Measurements from ENCODE around the gene LNX2. TPM values are rescaled to one million over a fixed set of nuclear protein-coding genes. Genes with fewer than 3 reads are reported as not detected.

The LNX2 gene
- total and polyA plus RNA-seq, 3 experiments from 2014 or later = 4.4 to 5.0 (median 4.7) TPM

DNA sequence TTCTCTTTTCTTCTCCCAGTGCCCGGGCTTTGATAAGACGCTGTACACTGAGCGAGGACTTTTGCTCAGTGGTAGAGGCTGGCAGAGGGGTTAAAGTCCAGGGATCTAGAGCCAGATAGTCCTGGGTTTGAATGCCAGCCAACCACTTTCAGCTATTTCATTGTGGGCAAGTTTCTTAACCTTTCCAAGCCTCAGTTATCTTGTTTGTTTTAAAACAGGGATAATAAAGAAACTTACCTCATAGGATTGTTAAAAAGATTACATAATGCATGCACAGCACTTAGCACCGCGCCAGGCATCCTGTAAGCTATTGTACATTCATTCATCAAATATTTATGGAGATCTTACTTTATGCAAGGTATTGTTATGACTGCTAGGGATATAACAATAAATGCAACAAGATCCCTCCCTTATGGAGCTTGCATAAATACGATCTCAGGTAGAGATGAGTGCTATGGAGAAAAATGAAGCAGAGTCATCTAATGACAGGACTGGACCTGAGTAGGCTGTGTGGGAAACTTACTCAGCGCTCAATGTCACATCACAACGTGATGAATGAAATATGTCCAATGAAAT, 70.8 kb downstream of the LNX2 start:
- Histone ChIP-seq H3K9me3 (ENCODE audit: low read length) (no peaks in the 10 kb centered on the region), H3K4me1 (ENCODE audit: insufficient read depth, low read length) (no peaks in the 10 kb centered on the region), H3K27me3 (ENCODE audit: insufficient read depth, low read length, poor library complexity, severe bottlenecking) (no peaks in the 10 kb centered on the region), H3K4me3 (ENCODE audit: low read length) (no peak overlapping the region), H3K27ac (ENCODE audit: low read depth, low read length) (no peak overlapping the region), H3K36me3 (ENCODE audit: insufficient read depth, low read length) (peaks cover 22% of the 10 kb centered on the region)
- no peaks in the 10 kb centered on the region for H3K27me3 Mint-ChIP-seq
- CTCF ChIA-PET = interaction anchor here (1.2 kb wide), 1 partner anchor 10 kb away, joined by 3 read pairs; no protein-coding TSS in a partner anchor
- H3K4me1 Mint-ChIP-seq = no peaks in the 10 kb centered on the region
- H3K27ac Mint-ChIP-seq = peak overlapping the region in 2 of 8 donors; percentile 17 to 34
- no peak overlapping the region for H3K4me3 Mint-ChIP-seq
- DNase-seq = no peak
- H3K36me3 Mint-ChIP-seq = peaks cover 6 to 76% (median 28%) of the 10 kb centered on the region in 3 donors
- POLR2A ChIA-PET = no interaction called here
- H3K9me3 Mint-ChIP-seq = no peaks in the 10 kb centered on the region

DNA sequence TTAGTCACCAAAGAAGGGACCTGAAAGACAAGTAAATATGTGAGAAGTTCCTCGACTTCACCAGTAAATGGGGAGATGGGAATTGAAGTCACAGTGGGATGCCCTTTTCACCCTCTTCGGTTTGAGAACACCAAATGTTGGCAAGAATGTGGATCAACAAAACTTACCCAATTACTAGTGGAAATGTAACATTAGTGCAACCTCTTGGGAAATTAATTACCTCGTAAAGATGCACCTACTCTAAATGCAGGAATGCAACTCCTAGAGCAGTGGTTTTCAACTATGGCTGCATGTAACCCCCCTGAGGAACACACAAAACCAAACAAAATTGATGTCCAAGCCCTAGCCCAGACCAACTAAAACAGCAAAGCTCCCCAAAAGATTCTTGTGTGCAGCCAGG, 78.1 kb downstream of the LNX2 start:
- Histone ChIP-seq H3K4me1 (ENCODE audit: insufficient read depth, low read length) (no peaks in the 10 kb centered on the region), H3K4me3 (ENCODE audit: low read length) (no peak overlapping the region), H3K9me3 (ENCODE audit: low read length) (no peaks in the 10 kb centered on the region), H3K36me3 (ENCODE audit: insufficient read depth, low read length) (no peaks in the 10 kb centered on the region), H3K27me3 (ENCODE audit: insufficient read depth, low read length, poor library complexity, severe bottlenecking) (no peaks in the 10 kb centered on the region), H3K27ac (ENCODE audit: low read depth, low read length) (no peak overlapping the region)
- DNase-seq = no peak
- Mint-ChIP-seq H3K4me3 (no peak overlapping the region), H3K9me3 (no peaks in the 10 kb centered on the region), H3K36me3 (peaks cover 3 to 15% (median 5%) of the 10 kb centered on the region in 3 donors), H3K27ac (no peak overlapping the region), H3K27me3 (no peaks in the 10 kb centered on the region), H3K4me1 (no peaks in the 10 kb centered on the region)
- CTCF ChIA-PET = no interaction called here
- POLR2A ChIA-PET = no interaction called here

DNA sequence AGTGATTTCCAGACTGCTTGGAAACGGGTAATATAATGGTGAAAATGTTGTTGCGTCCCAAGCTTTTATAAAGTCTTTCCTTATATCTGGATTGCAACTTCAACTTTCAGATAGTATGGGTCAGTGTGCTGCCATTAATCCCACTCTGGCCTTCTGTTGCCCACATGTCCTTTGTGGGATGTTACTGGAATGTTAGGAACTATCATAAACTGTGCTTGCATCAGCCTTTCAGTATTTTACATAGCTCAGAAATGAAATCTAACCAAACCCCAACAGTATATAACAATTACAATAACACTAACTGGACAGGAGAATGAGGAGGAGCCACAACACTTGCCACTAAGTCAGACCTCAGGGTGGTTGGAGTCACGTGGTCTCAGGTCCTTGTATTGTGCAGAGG, 78.9 kb downstream of the LNX2 start:
- Mint-ChIP-seq H3K27ac (no peak overlapping the region), H3K27me3 (no peaks in the 10 kb centered on the region), H3K36me3 (peaks cover 3 to 12% (median 5%) of the 10 kb centered on the region in 3 donors), H3K4me1 (no peaks in the 10 kb centered on the region), H3K9me3 (no peaks in the 10 kb centered on the region), H3K4me3 (no peak overlapping the region)
- ChIA-PET CTCF (interaction anchor here (1.0 kb wide), 1 partner anchor 19 kb away, joined by 3 read pairs; no protein-coding TSS in a partner anchor), POLR2A (no interaction called here)
- H3K27ac ChIP-seq (ENCODE audit: low read depth, low read length) = no peak overlapping the region
- no peaks in the 10 kb centered on the region for H3K9me3 ChIP-seq (ENCODE audit: low read length)
- no peaks in the 10 kb centered on the region for H3K4me1 ChIP-seq (ENCODE audit: insufficient read depth, low read length)
- no peak overlapping the region for H3K4me3 ChIP-seq (ENCODE audit: low read length)
- no peaks in the 10 kb centered on the region for H3K36me3 ChIP-seq (ENCODE audit: insufficient read depth, low read length)
- no peak for DNase-seq
- no peaks in the 10 kb centered on the region for H3K27me3 ChIP-seq (ENCODE audit: insufficient read depth, low read length, poor library complexity, severe bottlenecking)

DNA sequence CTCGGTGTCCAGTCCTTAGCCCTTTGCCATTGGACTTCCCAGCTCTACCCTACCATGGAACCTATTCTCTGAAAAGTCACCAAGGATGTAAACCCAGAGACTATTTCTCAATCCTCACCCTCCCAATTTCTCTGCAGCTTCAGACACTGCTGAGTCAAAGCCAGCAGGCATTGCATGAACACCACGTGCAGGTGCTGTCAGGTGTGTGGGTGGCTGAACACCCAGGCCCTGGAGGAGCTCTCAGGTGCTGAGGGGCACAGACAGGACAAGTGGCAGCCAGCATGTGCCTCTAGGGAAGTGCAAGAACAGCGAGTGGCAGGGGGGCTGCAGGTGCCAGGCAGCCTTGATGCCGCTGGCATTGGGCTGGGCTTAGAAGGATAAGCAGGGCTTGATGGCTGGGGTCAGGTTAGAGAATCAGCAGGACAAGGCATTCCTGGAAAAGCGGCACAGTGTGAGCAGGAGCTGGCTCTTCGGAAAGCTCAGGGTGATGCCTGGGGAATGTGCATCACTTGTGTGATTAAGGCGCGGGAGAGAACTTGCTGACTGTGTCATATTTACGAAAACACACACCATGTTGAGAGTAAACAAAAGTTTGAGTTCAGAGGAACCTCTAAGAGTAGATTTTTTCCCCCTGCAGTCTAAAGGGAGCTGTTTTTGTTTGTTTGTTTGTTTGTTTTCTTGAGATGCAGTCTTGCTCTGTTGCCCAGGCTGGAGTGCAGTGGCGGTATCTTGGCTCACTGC, 83.8 kb downstream of the LNX2 start:
- ChIA-PET POLR2A (no interaction called here), CTCF (no interaction called here)
- Mint-ChIP-seq H3K4me3 (no peak overlapping the region), H3K9me3 (no peaks in the 10 kb centered on the region), H3K4me1 (peaks cover 10 to 12% (median 10%) of the 10 kb centered on the region in 3 donors), H3K27ac (no peak overlapping the region), H3K36me3 (no peaks in the 10 kb centered on the region), H3K27me3 (no peaks in the 10 kb centered on the region)
- DNase-seq = no peak
- Histone ChIP-seq H3K36me3 (ENCODE audit: insufficient read depth, low read length) (no peaks in the 10 kb centered on the region), H3K27ac (ENCODE audit: low read depth, low read length) (no peak overlapping the region), H3K4me3 (ENCODE audit: low read length) (no peak overlapping the region), H3K4me1 (ENCODE audit: insufficient read depth, low read length) (peaks cover 8% of the 10 kb centered on the region), H3K9me3 (ENCODE audit: low read length) (no peaks in the 10 kb centered on the region), H3K27me3 (ENCODE audit: insufficient read depth, low read length, poor library complexity, severe bottlenecking) (no peaks in the 10 kb centered on the region)

DNA sequence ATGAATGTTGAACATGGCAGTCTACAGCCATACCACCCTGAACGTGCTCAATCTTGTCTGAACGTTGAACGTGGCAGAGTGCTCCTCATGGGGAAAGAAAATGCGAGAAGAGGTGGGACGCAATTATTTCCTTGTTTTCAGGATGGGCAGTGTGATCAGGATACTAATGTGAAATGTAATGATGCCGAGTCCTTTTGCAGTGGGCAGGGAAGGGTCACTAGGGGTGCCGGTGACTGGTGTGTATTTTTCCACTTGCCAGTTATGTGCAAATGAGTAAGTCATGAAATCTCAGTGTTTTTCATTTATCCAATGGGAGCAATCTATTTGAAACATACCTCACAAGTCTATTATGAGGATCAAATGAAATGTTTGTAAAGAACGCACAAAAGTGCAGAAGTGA, 84.8 kb downstream of the LNX2 start:
- Mint-ChIP-seq H3K4me1 (peaks cover 10 to 12% (median 10%) of the 10 kb centered on the region in 3 donors), H3K27me3 (no peaks in the 10 kb centered on the region), H3K36me3 (no peaks in the 10 kb centered on the region), H3K27ac (peak overlapping the region in 1 of 8 donors; percentile 9), H3K4me3 (no peak overlapping the region), H3K9me3 (no peaks in the 10 kb centered on the region)
- H3K4me3 ChIP-seq (ENCODE audit: low read length) = no peak overlapping the region
- ChIA-PET CTCF (no interaction called here), POLR2A (no interaction called here)
- H3K9me3 ChIP-seq (ENCODE audit: low read length) = no peaks in the 10 kb centered on the region
- no peak overlapping the region for H3K27ac ChIP-seq (ENCODE audit: low read depth, low read length)
- no peak for DNase-seq
- peaks cover 8% of the 10 kb centered on the region for H3K4me1 ChIP-seq (ENCODE audit: insufficient read depth, low read length)
- no peaks in the 10 kb centered on the region for H3K27me3 ChIP-seq (ENCODE audit: insufficient read depth, low read length, poor library complexity, severe bottlenecking)
- no peaks in the 10 kb centered on the region for H3K36me3 ChIP-seq (ENCODE audit: insufficient read depth, low read length)

DNA sequence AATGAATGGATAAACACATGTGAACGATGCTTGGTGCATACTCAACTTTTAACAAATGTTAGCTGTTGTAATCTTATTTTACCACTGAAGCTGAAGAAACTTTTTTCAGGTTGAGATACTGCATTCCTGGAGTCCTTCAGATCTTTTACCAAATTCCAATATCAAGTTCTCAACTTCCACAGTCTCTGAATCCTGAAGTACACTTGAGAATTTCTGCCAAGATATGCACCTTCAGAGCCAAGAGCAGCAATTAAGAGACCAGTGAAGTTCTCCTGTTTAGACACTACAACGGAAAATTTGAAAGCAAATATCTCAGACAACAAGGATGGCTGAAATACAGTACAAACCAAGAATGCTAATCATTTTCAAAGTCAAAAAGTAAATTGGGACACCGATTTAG, 85.3 kb downstream of the LNX2 start:
- H3K4me1 Mint-ChIP-seq = peaks cover 10 to 12% (median 10%) of the 10 kb centered on the region in 3 donors
- CTCF ChIA-PET = interaction anchor here (1.2 to 1.8 kb wide), 3 partner anchors 21 to 129 kb away, joined by 3 to 7 read pairs (median 6); partner anchors contain the start of gene LNX2
- POLR2A ChIA-PET = no interaction called here
- no peak overlapping the region for H3K27ac ChIP-seq (ENCODE audit: low read depth, low read length)
- no peak overlapping the region for H3K4me3 ChIP-seq (ENCODE audit: low read length)
- no peaks in the 10 kb centered on the region for H3K9me3 Mint-ChIP-seq
- no peaks in the 10 kb centered on the region for H3K9me3 ChIP-seq (ENCODE audit: low read length)
- H3K27ac Mint-ChIP-seq = no peak overlapping the region
- no peaks in the 10 kb centered on the region for H3K36me3 ChIP-seq (ENCODE audit: insufficient read depth, low read length)
- H3K4me1 ChIP-seq (ENCODE audit: insufficient read depth, low read length) = peaks cover 8% of the 10 kb centered on the region
- DNase-seq = no peak
- H3K4me3 Mint-ChIP-seq = no peak overlapping the region
- no peaks in the 10 kb centered on the region for H3K27me3 ChIP-seq (ENCODE audit: insufficient read depth, low read length, poor library complexity, severe bottlenecking)
- H3K27me3 Mint-ChIP-seq = no peaks in the 10 kb centered on the region
- no peaks in the 10 kb centered on the region for H3K36me3 Mint-ChIP-seq

DNA sequence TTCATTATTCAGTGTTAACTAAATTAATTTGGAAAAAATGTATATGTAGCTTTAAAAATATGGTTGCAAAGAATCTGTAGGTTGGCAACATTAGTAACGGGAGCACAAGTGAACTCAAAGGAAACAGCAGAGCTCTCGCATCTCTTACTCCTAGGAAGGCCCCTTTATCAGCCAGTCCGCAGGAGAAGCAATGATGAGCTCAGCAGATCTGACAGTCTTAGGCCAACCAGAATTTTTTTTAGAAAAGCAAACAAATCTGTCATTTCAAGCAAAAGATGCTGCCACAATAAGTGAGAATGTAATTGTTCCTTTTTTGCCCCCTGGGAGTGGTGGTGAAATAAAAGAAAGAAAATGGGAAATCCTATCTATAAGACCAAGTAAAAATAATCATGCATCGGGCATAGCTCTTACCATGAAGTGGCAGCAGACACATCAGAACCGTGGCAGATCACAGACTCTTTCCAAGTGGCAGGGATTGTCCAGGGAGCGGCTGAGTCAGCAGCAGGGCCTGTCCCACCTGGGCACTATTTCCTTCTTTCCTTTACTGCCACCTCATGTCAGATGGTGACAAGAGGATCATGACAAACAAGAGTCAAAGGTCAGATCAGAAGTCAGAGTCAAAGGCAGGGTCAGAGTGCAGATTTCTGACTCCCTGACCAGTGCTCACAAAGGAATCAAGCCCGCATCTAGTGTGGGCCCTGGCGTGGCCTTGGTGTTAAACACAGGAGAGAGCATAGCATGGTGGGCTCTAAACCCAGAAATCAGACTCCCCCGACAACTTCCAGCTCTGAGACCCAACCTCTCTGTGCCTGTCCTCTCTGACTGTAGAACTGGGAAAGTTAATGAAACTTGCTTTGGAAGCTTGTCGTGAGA, 86.0 kb downstream of the LNX2 start:
- no peaks in the 10 kb centered on the region for H3K9me3 Mint-ChIP-seq
- H3K36me3 ChIP-seq (ENCODE audit: insufficient read depth, low read length) = no peaks in the 10 kb centered on the region
- peak overlapping the region in 3 of 8 donors; percentile 8 to 68 (median 9) for H3K27ac Mint-ChIP-seq
- no peaks in the 10 kb centered on the region for H3K27me3 Mint-ChIP-seq
- no peak overlapping the region for H3K4me3 ChIP-seq (ENCODE audit: low read length)
- H3K4me3 Mint-ChIP-seq = no peak overlapping the region
- H3K36me3 Mint-ChIP-seq = no peaks in the 10 kb centered on the region
- DNase-seq = no peak
- peaks cover 8% of the 10 kb centered on the region for H3K4me1 ChIP-seq (ENCODE audit: insufficient read depth, low read length)
- H3K9me3 ChIP-seq (ENCODE audit: low read length) = no peaks in the 10 kb centered on the region
- ChIA-PET CTCF (interaction anchor here (0.6 to 2.0 kb wide), 6 partner anchors 22 to 296 kb away, joined by 3 to 7 read pairs (median 4); partner anchors contain the start of gene LNX2), POLR2A (no interaction called here)
- H3K27me3 ChIP-seq (ENCODE audit: insufficient read depth, low read length, poor library complexity, severe bottlenecking) = no peaks in the 10 kb centered on the region
- peaks cover 10 to 12% (median 10%) of the 10 kb centered on the region in 3 donors for H3K4me1 Mint-ChIP-seq
- H3K27ac ChIP-seq (ENCODE audit: low read depth, low read length) = no peak overlapping the region
